NCI-H1694 treated with DMSO at 0.1 percent for 48 hours (cell line): ENCODE data around the gene DNAJA2.
A peak's percentile ranks its signal among the peaks of the same experiment; 100 is the strongest.
"Not testable (repeated sequence)": the region's sequence is repeated elsewhere in the genome, so short reads cannot be mapped to it uniquely, and the experiment has no call there.

Experiments
- DNase-seq: peaks from one replicate; lab custom pipeline; 2025; lab: John Stamatoyannopoulos, UW

DNAJA2 gene

DNA sequence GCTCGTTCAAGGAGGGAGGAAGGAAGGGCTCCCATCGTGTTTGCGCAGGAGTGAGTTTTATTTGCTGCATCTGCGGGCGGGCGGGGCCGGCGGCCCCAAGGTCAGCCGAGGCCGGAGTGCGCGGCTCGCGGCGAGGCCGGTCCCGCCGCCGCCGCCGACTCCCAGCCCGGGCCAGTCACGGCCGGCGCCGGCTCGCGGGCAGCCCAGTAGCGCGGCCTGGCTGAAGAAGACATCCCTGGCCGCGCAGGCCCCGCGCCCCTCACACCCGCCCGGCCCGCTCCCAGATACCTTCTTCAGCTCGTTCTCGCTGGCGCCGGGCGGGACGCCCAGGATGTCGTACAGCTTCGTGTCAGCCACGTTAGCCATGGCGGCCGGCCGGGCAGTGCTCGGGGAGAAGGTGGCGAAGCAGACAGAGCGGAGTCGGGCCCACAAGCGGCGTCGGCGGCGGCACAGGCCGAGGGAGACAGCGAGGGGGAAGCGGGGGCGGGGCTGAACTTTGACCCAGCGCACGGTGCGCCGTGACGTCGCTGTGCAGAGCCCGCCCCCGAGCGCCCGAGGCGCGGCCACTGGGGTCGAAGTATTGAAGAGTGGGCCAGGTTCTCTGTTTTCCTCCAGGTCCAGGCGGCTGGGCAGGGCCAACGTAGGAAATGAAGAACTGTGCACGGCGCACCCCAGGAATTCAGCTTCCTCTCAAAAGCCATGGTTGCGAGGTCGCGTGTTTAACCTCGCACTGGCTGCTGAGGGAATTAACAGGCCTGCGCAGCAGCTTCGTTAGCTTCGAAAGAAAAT, at the start of gene DNAJA2:
DNAJA2 (minus strand) TSS at position 468 of the 789 bp plus-strand sequence; CDS start at position 366, 102 bp downstream.
- peak; percentile 61 for DNase-seq

- DNase-seq: no peak
These were observed 46.1 kb upstream of the DNAJA2 start for GRCh38 chr16:47019568-47019967.

DNA sequence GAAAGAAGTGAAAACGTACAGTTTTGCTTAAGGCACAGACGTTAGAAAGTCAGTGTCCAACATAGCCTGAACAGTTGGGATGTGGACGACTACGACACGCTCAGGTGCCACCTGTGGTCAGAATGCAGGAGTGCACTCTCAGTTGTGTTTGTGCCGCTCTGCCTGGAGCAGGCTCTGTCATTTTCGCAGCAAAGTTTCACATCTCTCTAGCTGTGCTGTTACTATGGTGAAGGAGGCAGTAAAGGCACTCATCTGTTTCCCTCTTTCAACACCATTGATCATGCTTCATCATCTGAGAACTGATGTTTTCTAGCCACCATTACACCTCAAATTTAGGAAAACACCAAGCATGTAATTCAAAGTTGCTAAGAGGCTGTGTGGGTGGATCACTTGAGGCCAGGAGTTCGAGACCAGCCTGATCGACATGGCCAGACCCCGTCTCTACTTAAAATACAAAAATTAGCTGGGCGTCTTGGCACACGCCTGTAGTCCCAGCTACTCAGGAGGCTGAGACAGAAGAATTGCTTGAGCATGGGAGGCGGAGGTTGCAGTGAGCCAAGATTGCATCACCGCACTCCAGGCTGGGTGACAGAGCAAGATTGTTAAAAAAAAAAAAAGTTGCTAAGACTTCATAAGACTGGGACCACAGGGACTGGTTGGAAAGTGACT, 44.9 kb upstream of the DNAJA2 start:
- DNase-seq: peak; percentile 6

- no peak for DNase-seq
These were observed 44.2 kb upstream of the DNAJA2 start for GRCh38 chr16:47017636-47018035.

- no peak for DNase-seq
These were observed 43.2 kb upstream of the DNAJA2 start for GRCh38 chr16:47016700-47017133.

DNA sequence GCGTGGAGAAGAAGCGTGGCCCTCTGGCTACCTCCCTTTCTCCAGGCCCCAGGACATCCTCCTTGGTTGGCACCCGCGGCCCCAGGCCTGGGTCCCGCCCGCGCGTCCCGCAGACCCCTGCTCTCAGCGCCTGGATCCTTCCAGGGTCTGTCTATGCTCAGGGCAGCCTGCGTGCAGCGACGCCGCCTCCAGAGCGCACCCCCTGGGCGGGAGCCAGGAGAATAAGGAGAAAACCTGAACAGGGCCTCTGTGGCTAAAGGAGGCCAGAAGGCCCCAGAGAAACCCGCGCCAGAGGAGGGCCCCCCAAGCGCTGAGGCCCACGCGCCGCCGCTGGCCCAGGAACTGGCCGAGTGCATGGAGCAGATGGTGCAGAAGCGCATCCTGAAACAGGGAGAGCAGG, 40.4 kb upstream of the DNAJA2 start:
- no peak for DNase-seq

GRCh38 chr16:47013172-47013571, 39.7 kb upstream of the DNAJA2 start:
- no peak for DNase-seq

GRCh38 chr16:47010812-47011211, 37.3 kb upstream of the DNAJA2 start:
- DNase-seq: not testable (repeated sequence)

DNA sequence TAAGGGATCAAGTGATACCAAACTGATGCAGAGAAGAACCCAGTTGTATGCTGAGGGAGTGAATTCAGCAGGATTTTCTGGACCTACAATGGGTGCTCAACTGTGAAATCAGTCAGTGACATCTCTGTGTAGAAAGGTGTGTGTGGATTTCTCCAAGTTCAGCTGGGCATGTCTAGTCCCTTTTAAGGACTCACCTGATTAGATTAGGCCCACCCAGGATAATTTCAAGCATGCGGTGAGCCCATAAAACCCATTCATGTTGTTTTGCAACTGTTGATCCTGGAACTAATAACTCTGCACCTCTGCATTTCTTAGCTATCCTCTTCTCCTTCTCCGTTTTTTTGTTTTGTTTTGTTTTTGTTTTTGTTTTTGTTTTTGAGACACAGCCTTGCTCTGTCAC, 35.1 kb upstream of the DNAJA2 start:
- DNase-seq: no peak

GRCh38 chr16:47008174-47008573, 34.7 kb upstream of the DNAJA2 start:
- DNase-seq: no peak

- no peak for DNase-seq
These were observed 31.2 kb upstream of the DNAJA2 start for GRCh38 chr16:47004652-47005051.

- not testable (repeated sequence) for DNase-seq
These were observed 26.6 kb upstream of the DNAJA2 start for GRCh38 chr16:47000066-47000465.

- no peak for DNase-seq
These were observed 24.4 kb upstream of the DNAJA2 start for GRCh38 chr16:46997844-46998243.

DNA sequence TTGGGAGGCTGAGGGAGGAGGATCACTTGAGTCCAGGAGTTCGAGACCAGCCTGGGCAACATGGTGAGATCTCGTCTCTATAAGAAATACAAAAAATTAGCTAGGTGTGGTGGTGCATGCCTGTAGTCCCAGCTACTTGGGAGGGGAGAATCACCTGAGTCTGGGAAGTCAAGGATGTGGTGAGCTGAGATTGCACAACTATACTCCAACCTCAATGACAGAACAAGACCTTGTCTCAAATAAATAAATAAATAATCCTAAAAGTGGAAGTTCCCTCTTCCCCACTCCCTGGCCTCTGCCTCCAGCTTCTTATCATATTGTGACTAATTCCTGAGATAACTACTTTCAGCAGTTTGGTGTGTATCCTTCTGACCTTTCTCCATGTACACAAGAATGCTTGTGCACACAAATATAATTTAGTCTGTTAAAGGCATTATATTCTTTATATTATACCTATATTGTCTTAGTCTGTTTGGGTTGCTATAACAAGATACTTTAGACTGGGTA, 23.5 kb upstream of the DNAJA2 start:
- DNase-seq: no peak

DNA sequence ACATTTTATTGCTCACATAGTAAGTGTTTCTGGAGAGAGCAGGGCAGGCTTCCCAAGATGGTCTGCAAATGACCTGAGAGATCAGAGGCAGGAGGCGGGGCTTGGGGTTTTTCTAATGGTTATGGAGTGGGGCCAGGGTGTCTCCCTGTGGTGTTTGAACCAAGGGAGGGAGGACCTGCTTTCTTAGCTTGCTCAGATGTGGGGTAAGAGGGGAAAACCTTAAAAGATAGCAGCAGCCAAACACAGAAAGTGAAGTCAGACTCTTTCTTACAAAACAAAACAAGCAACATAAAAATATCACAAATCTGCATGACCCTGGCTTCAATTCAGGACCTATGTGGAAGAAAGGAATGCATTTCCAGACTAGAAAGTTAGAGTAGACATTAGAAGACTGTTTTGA, 22.9 kb upstream of the DNAJA2 start:
- DNase-seq: no peak

DNA sequence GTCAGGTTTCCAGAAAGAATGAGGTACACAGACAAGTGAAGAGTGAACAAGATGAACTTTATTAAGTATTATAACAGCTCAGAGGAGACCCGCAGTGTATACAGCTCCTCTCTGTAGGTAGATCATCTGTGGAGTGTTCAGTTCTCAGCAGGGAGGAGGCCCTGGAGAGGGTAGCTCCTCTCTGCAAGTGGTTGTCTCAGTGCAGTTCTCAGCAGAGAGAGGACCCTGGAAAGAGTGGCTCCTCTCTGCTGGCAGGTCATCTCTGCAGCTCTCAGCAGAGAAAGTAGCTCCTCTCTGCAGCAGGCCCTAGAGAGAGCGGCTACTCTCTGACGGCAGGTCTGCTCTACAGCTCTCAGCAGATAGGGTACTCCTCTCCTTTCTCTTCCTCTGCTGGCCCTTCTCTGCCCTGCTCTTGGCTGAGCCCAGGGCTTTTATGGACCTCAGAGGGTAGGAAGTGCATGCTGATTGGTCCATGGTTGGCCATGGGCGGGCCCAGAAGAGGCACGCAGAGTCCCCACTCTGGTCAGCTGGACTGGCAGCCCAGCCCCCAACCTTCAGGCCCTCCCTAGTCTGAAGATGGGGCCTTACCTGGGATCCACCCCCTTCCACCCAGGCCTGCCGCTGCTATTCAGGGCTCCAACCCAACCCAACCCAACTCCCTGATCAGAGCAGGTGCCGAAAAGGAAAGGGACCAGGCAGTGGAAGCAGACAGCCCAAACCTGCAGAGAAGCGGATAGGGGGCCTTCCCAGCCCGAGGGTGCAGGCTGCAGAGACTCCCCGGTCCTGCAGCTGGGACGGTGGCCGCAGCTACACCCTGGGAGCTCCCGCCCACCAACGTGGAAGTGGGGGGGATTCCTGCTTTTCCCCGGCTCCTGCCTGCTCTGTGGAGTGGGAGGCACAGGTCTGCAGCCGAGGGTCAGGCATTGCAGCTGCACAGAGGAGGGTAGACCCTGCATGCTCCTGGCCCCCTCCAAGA, 18.5 kb upstream of the DNAJA2 start:
- DNase-seq: no peak

DNA sequence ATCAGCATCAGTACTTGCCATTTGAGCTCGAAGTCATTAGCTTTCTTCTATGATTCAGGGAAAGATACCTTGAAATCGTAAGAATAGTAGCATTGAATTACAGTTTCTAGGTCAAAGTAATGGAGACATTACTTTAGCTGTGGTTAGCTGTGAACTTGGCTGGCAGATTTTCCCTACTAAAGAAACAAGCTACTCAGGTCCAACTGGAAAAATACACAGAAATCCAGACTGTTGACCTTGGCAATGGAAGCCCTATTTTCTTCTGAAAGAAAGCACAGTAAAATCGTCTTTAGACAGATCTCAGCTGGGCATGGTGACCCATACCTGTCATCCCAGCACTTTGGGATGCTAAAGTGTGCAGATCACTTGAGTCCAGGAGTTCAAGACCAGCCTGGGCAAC, 13.4 kb upstream of the DNAJA2 start:
- no peak for DNase-seq

- no peak for DNase-seq
These were observed 13.0 kb upstream of the DNAJA2 start for GRCh38 chr16:46986438-46986837.

- no peak for DNase-seq
These were observed 8.9 kb upstream of the DNAJA2 start for GRCh38 chr16:46982335-46982734.

- no peak for DNase-seq
These were observed 7.5 kb upstream of the DNAJA2 start for GRCh38 chr16:46980926-46981325.

DNA sequence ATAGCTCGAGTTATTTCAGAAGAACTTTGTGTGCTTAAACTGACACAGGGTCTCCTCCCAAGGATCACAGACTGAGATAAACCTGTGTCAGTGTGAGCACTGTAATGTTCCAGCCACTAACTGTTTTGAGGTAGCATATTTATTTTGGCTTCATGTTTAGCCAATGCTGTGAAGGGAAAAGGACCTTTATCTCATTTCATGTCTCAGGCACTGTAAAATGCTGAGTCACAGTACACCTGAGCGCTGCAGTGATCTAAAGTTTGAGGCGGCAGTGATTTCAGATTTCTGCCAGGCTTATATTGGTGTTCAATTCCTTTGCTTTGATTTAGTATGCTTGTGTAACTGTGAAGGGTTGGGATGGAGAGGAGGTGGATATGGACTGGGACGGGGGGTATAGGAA, 3.1 kb upstream of the DNAJA2 start:
- DNase-seq: no peak

DNA sequence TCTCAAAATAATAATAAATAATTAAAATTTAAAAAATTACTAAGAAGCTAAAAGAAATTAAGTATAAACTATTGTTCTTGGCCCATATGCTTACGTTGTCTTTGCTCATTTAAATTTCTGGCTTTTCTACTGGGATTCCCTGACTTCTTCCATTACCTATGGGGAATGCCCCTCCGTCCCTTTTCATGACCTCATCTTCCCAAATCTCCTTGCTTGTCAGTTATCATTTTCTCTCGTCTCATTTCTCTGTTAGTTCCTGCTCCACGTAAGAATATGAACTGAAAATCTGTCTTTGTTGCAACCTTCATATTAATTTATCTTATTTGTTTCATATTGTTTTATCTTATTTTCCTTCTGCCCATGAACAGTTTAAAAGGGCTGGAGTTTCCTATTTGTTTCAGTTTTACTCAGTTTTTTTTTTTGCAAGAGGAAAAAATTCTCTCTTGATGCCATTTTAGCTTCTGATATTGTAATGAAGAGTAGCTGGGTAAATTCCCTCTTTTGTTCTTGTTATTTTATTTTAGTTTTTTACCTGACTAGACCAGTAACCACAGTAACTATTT, 2.5 kb upstream of the DNAJA2 start:
- DNase-seq: no peak
